Measurements from ENCODE around the gene IZUMO4.

DNA sequence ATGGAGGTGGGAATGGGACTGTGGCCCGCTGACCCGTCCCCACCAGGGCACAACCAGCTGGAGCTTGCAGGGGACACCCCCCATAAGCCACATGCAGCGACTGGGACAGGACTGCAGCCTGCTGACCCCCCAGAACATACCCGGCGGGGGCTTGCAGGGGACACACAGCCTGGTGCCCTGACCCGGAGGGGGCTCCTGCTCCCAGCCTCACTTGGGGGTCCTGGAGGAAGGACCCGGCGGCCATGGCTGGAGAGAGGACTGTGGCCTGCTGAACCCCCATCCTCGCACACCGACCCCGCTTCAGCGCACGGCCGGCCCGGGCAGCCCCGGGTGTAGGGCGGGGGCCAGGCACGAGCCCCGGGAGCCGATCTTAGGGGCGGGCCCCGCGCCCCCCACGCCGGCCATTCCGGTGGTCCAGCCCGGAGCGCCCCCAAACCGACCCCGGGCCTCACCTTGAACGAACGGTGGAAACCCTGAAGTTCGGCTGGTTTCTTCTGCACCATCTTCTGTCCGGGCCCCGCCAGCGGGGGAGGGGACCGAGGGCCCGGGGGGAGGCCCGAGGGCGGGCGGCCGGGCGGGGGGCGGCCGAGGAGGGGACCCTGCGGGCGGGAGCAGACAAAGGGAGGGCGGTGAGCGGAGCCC, 46.2 kb upstream of the IZUMO4 start:
- TF ChIP-seq, protein P1, sequence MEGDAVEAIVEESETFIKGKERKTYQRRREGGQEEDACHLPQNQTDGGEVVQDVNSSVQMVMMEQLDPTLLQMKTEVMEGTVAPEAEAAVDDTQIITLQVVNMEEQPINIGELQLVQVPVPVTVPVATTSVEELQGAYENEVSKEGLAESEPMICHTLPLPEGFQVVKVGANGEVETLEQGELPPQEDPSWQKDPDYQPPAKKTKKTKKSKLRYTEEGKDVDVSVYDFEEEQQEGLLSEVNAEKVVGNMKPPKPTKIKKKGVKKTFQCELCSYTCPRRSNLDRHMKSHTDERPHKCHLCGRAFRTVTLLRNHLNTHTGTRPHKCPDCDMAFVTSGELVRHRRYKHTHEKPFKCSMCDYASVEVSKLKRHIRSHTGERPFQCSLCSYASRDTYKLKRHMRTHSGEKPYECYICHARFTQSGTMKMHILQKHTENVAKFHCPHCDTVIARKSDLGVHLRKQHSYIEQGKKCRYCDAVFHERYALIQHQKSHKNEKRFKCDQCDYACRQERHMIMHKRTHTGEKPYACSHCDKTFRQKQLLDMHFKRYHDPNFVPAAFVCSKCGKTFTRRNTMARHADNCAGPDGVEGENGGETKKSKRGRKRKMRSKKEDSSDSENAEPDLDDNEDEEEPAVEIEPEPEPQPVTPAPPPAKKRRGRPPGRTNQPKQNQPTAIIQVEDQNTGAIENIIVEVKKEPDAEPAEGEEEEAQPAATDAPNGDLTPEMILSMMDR (IDR thresholded peaks at IDR 0.05) = no peak
- TF ChIP-seq POLR2A (IDR thresholded peaks at IDR 0.05) = no peak
